ENCODE measurements around the gene TAX1BP1. TPM values are rescaled to one million over a fixed set of nuclear protein-coding genes. Genes with fewer than 3 reads are reported as not detected.

Gene TAX1BP1
- total RNA-seq, 4 donors from 2014 or later, result 64.4 to 109 (median 83.0) TPM

- no peak for DNase-seq
Measured at GRCh38 chr7:27840760-27841364, 100.9 kb downstream of the TAX1BP1 start.

GRCh38 chr7:27842094-27842692 lies 102.2 kb downstream of the TAX1BP1 start:
- DNase-seq, result no peak
- TF ChIP-seq POLR2A (IDR thresholded peaks at IDR 0.05), result no peak
- TF ChIP-seq, protein P1, sequence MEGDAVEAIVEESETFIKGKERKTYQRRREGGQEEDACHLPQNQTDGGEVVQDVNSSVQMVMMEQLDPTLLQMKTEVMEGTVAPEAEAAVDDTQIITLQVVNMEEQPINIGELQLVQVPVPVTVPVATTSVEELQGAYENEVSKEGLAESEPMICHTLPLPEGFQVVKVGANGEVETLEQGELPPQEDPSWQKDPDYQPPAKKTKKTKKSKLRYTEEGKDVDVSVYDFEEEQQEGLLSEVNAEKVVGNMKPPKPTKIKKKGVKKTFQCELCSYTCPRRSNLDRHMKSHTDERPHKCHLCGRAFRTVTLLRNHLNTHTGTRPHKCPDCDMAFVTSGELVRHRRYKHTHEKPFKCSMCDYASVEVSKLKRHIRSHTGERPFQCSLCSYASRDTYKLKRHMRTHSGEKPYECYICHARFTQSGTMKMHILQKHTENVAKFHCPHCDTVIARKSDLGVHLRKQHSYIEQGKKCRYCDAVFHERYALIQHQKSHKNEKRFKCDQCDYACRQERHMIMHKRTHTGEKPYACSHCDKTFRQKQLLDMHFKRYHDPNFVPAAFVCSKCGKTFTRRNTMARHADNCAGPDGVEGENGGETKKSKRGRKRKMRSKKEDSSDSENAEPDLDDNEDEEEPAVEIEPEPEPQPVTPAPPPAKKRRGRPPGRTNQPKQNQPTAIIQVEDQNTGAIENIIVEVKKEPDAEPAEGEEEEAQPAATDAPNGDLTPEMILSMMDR (IDR thresholded peaks at IDR 0.05), result no peak
- Histone ChIP-seq H3K27ac (no peak overlapping the region), H3K4me1 (no peaks in the 10 kb centered on the region), H3K36me3 (no peaks in the 10 kb centered on the region), H3K27me3 (no peaks in the 10 kb centered on the region), H3K4me3 (no peak overlapping the region), H3K9me3 (no peaks in the 10 kb centered on the region)

More at GRCh38 chr7:27840760-27841364, 100.9 kb downstream of the TAX1BP1 start:
- Histone ChIP-seq H3K27me3 (no peaks in the 10 kb centered on the region), H3K4me3 (no peak overlapping the region), H3K36me3 (no peaks in the 10 kb centered on the region), H3K27ac (no peak overlapping the region), H3K4me1 (no peaks in the 10 kb centered on the region), H3K9me3 (no peaks in the 10 kb centered on the region)
- TF ChIP-seq, protein P1 (IDR thresholded peaks at IDR 0.05), result no peak
- TF ChIP-seq POLR2A (IDR thresholded peaks at IDR 0.05), result no peak

- no peak overlapping the region for H3K27ac ChIP-seq
- H3K27me3 ChIP-seq, result no peaks in the 10 kb centered on the region
- H3K4me1 ChIP-seq, result no peaks in the 10 kb centered on the region
- H3K4me3 ChIP-seq, result no peak overlapping the region
- no peaks in the 10 kb centered on the region for H3K36me3 ChIP-seq
- no peak for TF ChIP-seq POLR2A (IDR thresholded peaks at IDR 0.05)
- TF ChIP-seq, protein P1 (IDR thresholded peaks at IDR 0.05), result no peak
- no peaks in the 10 kb centered on the region for H3K9me3 ChIP-seq
- no peak for DNase-seq
Measured at GRCh38 chr7:27842851-27843250, 102.9 kb downstream of the TAX1BP1 start.

DNA sequence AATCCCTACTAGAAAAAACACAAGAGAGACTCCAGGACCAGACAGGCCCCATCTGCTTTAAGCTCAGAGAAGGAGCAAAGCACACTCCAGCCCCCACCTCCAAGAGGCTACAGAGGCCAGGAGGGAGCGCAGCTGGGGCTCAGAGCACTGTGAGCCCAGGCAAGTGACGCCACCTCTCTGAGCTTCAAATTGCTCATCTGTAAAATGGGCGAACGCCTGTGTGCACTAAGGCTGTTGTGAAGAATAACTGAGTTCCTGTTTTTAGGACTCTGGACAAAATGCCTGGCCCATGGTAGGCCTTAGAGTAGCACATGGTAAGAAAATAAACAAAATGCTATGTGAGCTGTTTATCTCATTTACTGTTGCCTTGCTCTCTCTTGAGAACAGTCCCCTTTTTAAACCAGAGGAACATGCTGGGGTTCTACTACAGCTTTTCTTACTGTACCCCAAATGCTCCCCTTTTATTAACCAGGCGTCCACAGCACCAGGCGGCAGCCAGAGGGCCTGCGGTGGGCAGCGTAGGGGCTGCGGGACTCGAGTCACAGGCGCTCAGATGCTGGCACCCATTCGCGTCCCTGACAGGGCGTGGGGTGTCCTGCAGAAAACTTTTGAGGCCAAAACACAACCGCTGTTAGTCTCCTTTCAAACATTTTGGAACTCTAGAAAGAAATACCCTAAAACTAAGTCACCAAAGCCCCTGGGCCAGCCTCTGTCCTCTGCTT lies 103.8 kb downstream of the TAX1BP1 start:
- TF ChIP-seq, protein P1 (IDR thresholded peaks at IDR 0.05), result no peak
- TF ChIP-seq POLR2A (IDR thresholded peaks at IDR 0.05), result no peak
- H3K27ac ChIP-seq, result no peak overlapping the region
- H3K27me3 ChIP-seq, result no peaks in the 10 kb centered on the region
- H3K36me3 ChIP-seq, result no peaks in the 10 kb centered on the region
- H3K4me3 ChIP-seq, result no peak overlapping the region
- H3K4me1 ChIP-seq, result no peaks in the 10 kb centered on the region
- H3K9me3 ChIP-seq, result no peaks in the 10 kb centered on the region
- no peak for DNase-seq

GRCh38 chr7:27846388-27846787 lies 106.4 kb downstream of the TAX1BP1 start:
- H3K27ac ChIP-seq, result no peak overlapping the region
- no peaks in the 10 kb centered on the region for H3K27me3 ChIP-seq
- H3K4me1 ChIP-seq, result no peaks in the 10 kb centered on the region
- H3K4me3 ChIP-seq, result no peak overlapping the region
- no peak for DNase-seq
- H3K9me3 ChIP-seq, result no peaks in the 10 kb centered on the region
- no peaks in the 10 kb centered on the region for H3K36me3 ChIP-seq
- no peak for TF ChIP-seq POLR2A (IDR thresholded peaks at IDR 0.05)
- TF ChIP-seq, protein P1 (IDR thresholded peaks at IDR 0.05), result no peak
